CD8-positive, alpha-beta memory T cell (primary cell): ENCODE measurements around the gene ACSM5. TPM values are rescaled to one million over a fixed set of nuclear protein-coding genes. Genes with fewer than 3 reads are reported as not detected.
"Not testable (repeated sequence)": the region's sequence is repeated elsewhere in the genome, so short reads cannot be mapped to it uniquely, and the experiment has no call there.

Source experiments
- CTCF ChIA-PET: fragments of 350-600 bp; sonication (Branson Sonifier 250); formaldehyde crosslinking; loops from one replicate; lab custom pipeline; 2021; ENCODE audit warnings: antibody characterized with exemption; lab: Charles Lee
- POLR2A ChIA-PET: fragments of 350-600 bp; sonication (Branson Sonifier 250); formaldehyde crosslinking; loops from one replicate; lab custom pipeline; 2021; ENCODE audit warnings: antibody characterized with exemption; lab: Charles Lee
- DNase-seq, 5 donors: peaks; one replicate each; pipeline versions ENCODE4 v3.0.0 to v3.0.0-alpha.2; 2020 to 2022; ENCODE audit warnings: mixed read lengths in 1 of 5
- H3K27ac ChIP-seq: one replicate; pipeline ENCODE4 v1.7.0; 2013; ENCODE audit warnings: low read depth, mild to moderate bottlenecking, low read length, moderate library complexity
- H3K27me3 ChIP-seq: 2 replicates; pipeline ENCODE4 v1.7.0; 2013; ENCODE audit warnings: low read length, mild to moderate bottlenecking; ENCODE audit not compliant: insufficient read depth, poor library complexity, severe bottlenecking
- H3K36me3 ChIP-seq: 2 replicates; pipeline ENCODE4 v1.7.0; 2013; ENCODE audit warnings: mild to moderate bottlenecking, low read length, moderate library complexity; ENCODE audit not compliant: insufficient read depth
- H3K4me1 ChIP-seq: 2 replicates; pipeline ENCODE4 v1.7.0; 2013; ENCODE audit warnings: mild to moderate bottlenecking, low read length, moderate library complexity; ENCODE audit not compliant: insufficient read depth
- H3K4me3 ChIP-seq: 2 replicates; pipeline ENCODE4 v1.7.0; 2013; ENCODE audit warnings: mild to moderate bottlenecking, low read length
- H3K9me3 ChIP-seq: 2 replicates; pipeline ENCODE4 v1.7.0; 2013; ENCODE audit warnings: mild to moderate bottlenecking, low read length
- H3K27ac Mint-ChIP-seq, 8 donors: one replicate each; pipeline ENCODE4 v1.8.0; 2020 to 2021; ENCODE audit warnings: mixed read lengths in 8 of 8, mild to moderate bottlenecking in 6 of 8, inconsistent platforms in 3 of 8, moderate library complexity in 3 of 8
- H3K27me3 Mint-ChIP-seq, 2 donors: one replicate each; pipeline ENCODE4 v1.8.0; 2020 to 2021; ENCODE audit warnings: mixed read lengths in 2 of 2, mild to moderate bottlenecking in 1 of 2, moderate library complexity in 1 of 2
- H3K36me3 Mint-ChIP-seq, 3 donors: one replicate each; pipeline ENCODE4 v1.8.0; 2020 to 2021; ENCODE audit warnings: mixed read lengths in 3 of 3, inconsistent platforms in 1 of 3, mild to moderate bottlenecking in 1 of 3
- H3K4me1 Mint-ChIP-seq, 3 donors: one replicate each; pipeline ENCODE4 v1.8.0; 2020 to 2021; ENCODE audit warnings: mixed read lengths in 3 of 3, inconsistent platforms in 1 of 3, mild to moderate bottlenecking in 1 of 3
- H3K4me3 Mint-ChIP-seq, 7 donors: one replicate each; pipeline ENCODE4 v1.8.0; 2020 to 2021; ENCODE audit warnings: mixed read lengths in 7 of 7, mild to moderate bottlenecking in 6 of 7, moderate library complexity in 4 of 7, inconsistent platforms in 2 of 7
- H3K9me3 Mint-ChIP-seq, 5 donors: one replicate each; pipeline ENCODE4 v1.8.0; 2020 to 2022; ENCODE audit warnings: mixed read lengths in 5 of 5, mild to moderate bottlenecking in 3 of 5, moderate library complexity in 2 of 5, inconsistent platforms in 1 of 5
- polyA plus RNA-seq: library from polyadenylated mRNA; unstranded; fragments of 300-500 nt; fragmentation: Illumina TruSeq; gene quantifications from one replicate; pipeline ENCODE4 v1.2.3, GENCODE V29; 2021
- total RNA-seq, 2 experiments: library from RNA; stranded (reverse); gene quantifications; one replicate each; pipeline ENCODE4 v1.2.3, GENCODE V29; 2021

The ACSM5 gene
- total and polyA plus RNA-seq, 3 experiments from 2014 or later, result not detected

- ChIA-PET POLR2A (no interaction called here), CTCF (no interaction called here)
- Histone ChIP-seq H3K36me3 (no peaks in the 10 kb centered on the region), H3K27me3 (no peaks in the 10 kb centered on the region), H3K9me3 (no peaks in the 10 kb centered on the region), H3K27ac (no peak within 1 kb of the TSS), H3K4me3 (no peak within 1 kb of the TSS), H3K4me1 (no peaks in the 10 kb centered on the region)
- H3K27me3 Mint-ChIP-seq, result peaks cover 5 to 6% of the 10 kb centered on the region in 2 donors
- DNase-seq, result no peak
- no peak within 1 kb of the TSS for H3K27ac Mint-ChIP-seq
- no peaks in the 10 kb centered on the region for H3K4me1 Mint-ChIP-seq
- H3K9me3 Mint-ChIP-seq, result no peaks in the 10 kb centered on the region
- H3K36me3 Mint-ChIP-seq, result no peaks in the 10 kb centered on the region
- no peak within 1 kb of the TSS for H3K4me3 Mint-ChIP-seq
These were observed 4.7 kb upstream of the ACSM5 start, which contains the start of gene PDILT for GRCh38 chr16:20404637-20405036. TSS of gene PDILT (minus strand) at chr16:20404737. CDS start at chr16:20399300, 5,437 bp downstream.

- no peak for DNase-seq
- Histone ChIP-seq H3K4me1 (no peaks in the 10 kb centered on the region), H3K9me3 (no peaks in the 10 kb centered on the region), H3K27ac (no peak overlapping the region), H3K4me3 (no peak overlapping the region), H3K27me3 (no peaks in the 10 kb centered on the region), H3K36me3 (no peaks in the 10 kb centered on the region)
- Mint-ChIP-seq H3K9me3 (no peaks in the 10 kb centered on the region), H3K4me1 (no peaks in the 10 kb centered on the region), H3K27ac (no peak overlapping the region), H3K27me3 (peaks cover under 1 to 9% of the 10 kb centered on the region in 2 donors), H3K36me3 (no peaks in the 10 kb centered on the region), H3K4me3 (no peak overlapping the region)
- POLR2A ChIA-PET, result no interaction called here
- CTCF ChIA-PET, result no interaction called here
These were observed 888 bp downstream of the ACSM5 start for GRCh38 chr16:20410121-20410723.

GRCh38 chr16:20411055-20411454 lies 1.7 kb downstream of the ACSM5 start:
- no peak overlapping the region for H3K27ac ChIP-seq
- H3K4me3 ChIP-seq, result no peak overlapping the region
- H3K27me3 ChIP-seq, result no peaks in the 10 kb centered on the region
- no peaks in the 10 kb centered on the region for H3K4me1 ChIP-seq
- Mint-ChIP-seq H3K4me3 (no peak overlapping the region), H3K36me3 (no peaks in the 10 kb centered on the region), H3K27me3 (peaks cover 0 to 9% of the 10 kb centered on the region in 2 donors), H3K9me3 (no peaks in the 10 kb centered on the region), H3K27ac (no peak overlapping the region), H3K4me1 (no peaks in the 10 kb centered on the region)
- POLR2A ChIA-PET, result no interaction called here
- no peaks in the 10 kb centered on the region for H3K36me3 ChIP-seq
- DNase-seq, result no peak
- no peaks in the 10 kb centered on the region for H3K9me3 ChIP-seq
- CTCF ChIA-PET, result no interaction called here

- no peaks in the 10 kb centered on the region for H3K4me1 ChIP-seq
- H3K9me3 ChIP-seq, result no peaks in the 10 kb centered on the region
- no peaks in the 10 kb centered on the region for H3K36me3 Mint-ChIP-seq
- H3K4me3 Mint-ChIP-seq, result no peak overlapping the region
- no peaks in the 10 kb centered on the region for H3K36me3 ChIP-seq
- H3K27me3 ChIP-seq, result no peaks in the 10 kb centered on the region
- no peak overlapping the region for H3K4me3 ChIP-seq
- no peak overlapping the region for H3K27ac ChIP-seq
- H3K27me3 Mint-ChIP-seq, result peaks cover 0 to 3% of the 10 kb centered on the region in 2 donors
- ChIA-PET CTCF (no interaction called here), POLR2A (no interaction called here)
- H3K9me3 Mint-ChIP-seq, result no peaks in the 10 kb centered on the region
- no peak for DNase-seq
- H3K27ac Mint-ChIP-seq, result no peak overlapping the region
- no peaks in the 10 kb centered on the region for H3K4me1 Mint-ChIP-seq
These were observed 6.2 kb downstream of the ACSM5 start for GRCh38 chr16:20415541-20415940.

GRCh38 chr16:20419093-20419492 lies 9.8 kb downstream of the ACSM5 start:
- POLR2A ChIA-PET, H3K27me3 Mint-ChIP-seq: not testable (repeated sequence)

GRCh38 chr16:20421748-20422147 lies 12.4 kb downstream of the ACSM5 start:
- H3K4me1 ChIP-seq, CTCF ChIA-PET, DNase-seq, H3K4me1 Mint-ChIP-seq, H3K27me3 ChIP-seq, POLR2A ChIA-PET, H3K9me3 Mint-ChIP-seq, H3K27ac Mint-ChIP-seq, H3K27ac ChIP-seq, H3K9me3 ChIP-seq, H3K36me3 Mint-ChIP-seq, H3K4me3 ChIP-seq, H3K27me3 Mint-ChIP-seq, H3K4me3 Mint-ChIP-seq, H3K36me3 ChIP-seq: not testable (repeated sequence)

More at GRCh38 chr16:20419093-20419492, 9.8 kb downstream of the ACSM5 start:
- not testable (repeated sequence) for H3K4me1 Mint-ChIP-seq, H3K4me3 Mint-ChIP-seq, H3K9me3 ChIP-seq, H3K27ac Mint-ChIP-seq, H3K27me3 ChIP-seq, DNase-seq, H3K36me3 Mint-ChIP-seq, H3K27ac ChIP-seq, H3K36me3 ChIP-seq, H3K4me3 ChIP-seq, H3K9me3 Mint-ChIP-seq, H3K4me1 ChIP-seq
- CTCF ChIA-PET, result interaction anchor here (0.7 kb wide), 1 partner anchor 12 kb away, joined by 3 read pairs; no protein-coding TSS in a partner anchor

GRCh38 chr16:20423772-20424128 lies 14.4 kb downstream of the ACSM5 start:
- H3K4me3 Mint-ChIP-seq, H3K27ac ChIP-seq, DNase-seq, CTCF ChIA-PET, H3K27ac Mint-ChIP-seq, H3K4me1 Mint-ChIP-seq, H3K36me3 ChIP-seq, POLR2A ChIA-PET, H3K36me3 Mint-ChIP-seq, H3K4me1 ChIP-seq, H3K27me3 ChIP-seq, H3K4me3 ChIP-seq, H3K9me3 ChIP-seq, H3K27me3 Mint-ChIP-seq, H3K9me3 Mint-ChIP-seq: not testable (repeated sequence)

- Histone ChIP-seq H3K4me1 (no peaks in the 10 kb centered on the region), H3K4me3 (no peak overlapping the region), H3K9me3 (no peaks in the 10 kb centered on the region), H3K27ac (no peak overlapping the region), H3K36me3 (no peaks in the 10 kb centered on the region), H3K27me3 (no peaks in the 10 kb centered on the region)
- ChIA-PET POLR2A (no interaction called here), CTCF (no interaction called here)
- H3K36me3 Mint-ChIP-seq, result no peaks in the 10 kb centered on the region
- no peak overlapping the region for H3K27ac Mint-ChIP-seq
- no peaks in the 10 kb centered on the region for H3K4me1 Mint-ChIP-seq
- peaks cover 0 to 3% of the 10 kb centered on the region in 2 donors for H3K27me3 Mint-ChIP-seq
- no peak overlapping the region for H3K4me3 Mint-ChIP-seq
- peaks cover 0 to 3% (median 0%) of the 10 kb centered on the region in 5 donors for H3K9me3 Mint-ChIP-seq
- DNase-seq, result no peak
These were observed 15.0 kb downstream of the ACSM5 start for GRCh38 chr16:20424129-20424866.
